ELR (cell line): ENCODE data around the gene HELQ.
"Not testable (repeated sequence)": the region's sequence is repeated elsewhere in the genome, so short reads cannot be mapped to it uniquely, and the experiment has no call there.

ENCODE experiments used
- DNase-seq: peaks from one replicate; pipeline ENCODE4 v3.0.0-alpha.2; 2015; ENCODE audit warnings: low read depth

HELQ gene

DNA sequence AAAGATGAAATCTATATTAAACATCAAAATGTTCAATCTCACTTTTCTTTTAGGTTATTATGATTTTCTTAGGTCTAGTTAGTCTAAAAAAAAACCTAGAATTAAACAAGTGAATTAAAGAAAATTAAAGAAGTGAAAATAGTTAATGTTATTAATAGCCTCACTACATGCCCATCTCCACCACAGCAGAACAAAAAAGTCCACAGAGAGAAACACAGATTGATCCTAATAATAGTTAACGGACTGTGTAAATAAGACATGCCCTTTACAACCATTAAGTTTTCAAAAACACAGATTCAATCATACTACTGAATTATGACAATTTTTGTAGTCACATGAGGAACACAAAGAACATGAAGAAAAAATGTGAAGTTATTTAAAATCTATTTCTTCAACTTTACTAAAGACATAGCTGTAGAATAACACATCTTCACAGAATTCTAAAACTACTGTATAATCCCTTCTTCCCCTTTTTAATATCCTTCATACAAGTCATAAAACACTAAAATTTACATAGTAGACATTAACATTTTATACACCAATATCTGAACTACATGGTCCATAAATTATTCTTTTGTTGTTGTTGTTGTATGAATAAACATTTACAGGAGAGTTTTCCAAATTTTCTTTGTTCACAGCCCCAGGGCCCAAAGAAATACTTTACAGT lies 15.3 kb downstream of the HELQ start:
- no peak for DNase-seq

DNA sequence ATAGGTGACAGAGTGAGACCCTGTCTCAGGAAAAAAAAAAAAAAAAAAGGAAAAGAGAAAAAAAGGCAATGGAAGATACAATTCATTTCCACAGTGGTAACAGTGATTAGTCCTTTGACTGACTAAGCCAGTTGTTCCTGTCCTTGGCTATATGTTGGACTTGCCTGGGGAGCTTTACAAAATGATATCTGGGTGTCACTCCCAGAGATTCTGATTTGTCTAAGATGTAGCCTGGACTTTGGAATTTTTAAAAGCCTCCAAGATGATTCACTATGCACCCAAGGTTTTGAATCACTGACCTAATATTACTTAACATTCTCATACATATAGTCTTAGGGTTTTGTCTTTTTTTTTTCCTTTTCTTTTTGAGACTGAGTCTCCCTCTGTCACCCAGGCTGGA lies 16.9 kb downstream of the HELQ start:
- peak; percentile 6 for DNase-seq

DNA sequence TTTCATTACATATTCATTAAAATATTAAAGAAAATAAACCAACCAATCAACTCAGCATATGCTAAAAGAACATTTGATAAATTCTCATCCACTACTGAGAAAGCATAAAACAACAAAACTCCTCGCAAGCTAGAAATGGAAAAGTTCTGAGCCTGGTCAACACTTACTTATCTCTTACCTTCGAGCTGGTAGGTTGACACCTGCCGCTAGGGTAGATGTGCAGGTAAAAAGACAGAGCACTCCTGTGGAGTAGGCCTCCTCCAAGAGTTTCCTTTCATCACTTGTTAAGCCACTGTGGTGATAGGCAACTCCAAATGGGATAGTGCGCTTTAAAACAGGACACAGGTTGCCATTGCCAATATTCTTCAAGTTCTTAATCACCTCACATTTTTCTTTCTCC lies 18.9 kb downstream of the HELQ start:
- no peak for DNase-seq

DNA sequence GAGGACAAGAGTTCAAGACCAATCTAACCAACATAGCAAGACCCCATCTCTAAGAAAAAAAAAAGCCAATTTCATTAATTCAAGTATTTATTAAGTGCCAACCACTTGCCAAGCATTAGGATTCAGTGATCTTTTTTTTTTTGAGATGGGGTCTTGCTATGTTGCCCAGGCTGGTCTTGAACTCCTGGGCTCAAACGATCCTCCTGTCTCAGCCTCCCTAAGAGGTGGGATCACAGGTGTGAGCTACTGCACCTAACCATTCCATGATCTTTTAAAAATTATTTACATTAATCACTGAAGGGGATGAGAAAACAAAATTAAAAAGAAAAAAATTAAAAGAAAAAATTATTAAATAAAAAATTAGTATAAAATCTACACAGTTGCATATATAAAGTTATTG lies 24.4 kb downstream of the HELQ start:
- no peak for DNase-seq

DNA sequence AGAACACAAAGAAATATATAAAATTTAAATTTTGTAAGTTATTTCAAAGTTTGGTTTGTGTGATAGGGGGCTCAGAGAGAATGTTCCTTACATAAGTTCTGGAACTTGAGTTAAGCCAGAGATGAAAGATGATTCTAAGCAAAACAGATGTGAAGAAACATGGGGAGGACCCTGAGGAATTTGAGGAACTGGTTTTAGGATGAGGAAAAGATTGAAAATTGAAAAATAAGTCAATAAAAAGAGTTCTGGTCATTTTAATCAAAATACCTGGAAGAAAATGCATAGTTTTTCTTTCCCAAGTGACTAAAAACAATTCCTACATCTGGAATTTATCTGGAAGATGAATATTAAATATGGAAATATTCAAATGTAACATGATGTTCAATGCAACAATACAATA lies 37.4 kb downstream of the HELQ start:
- DNase-seq, result no peak

DNA sequence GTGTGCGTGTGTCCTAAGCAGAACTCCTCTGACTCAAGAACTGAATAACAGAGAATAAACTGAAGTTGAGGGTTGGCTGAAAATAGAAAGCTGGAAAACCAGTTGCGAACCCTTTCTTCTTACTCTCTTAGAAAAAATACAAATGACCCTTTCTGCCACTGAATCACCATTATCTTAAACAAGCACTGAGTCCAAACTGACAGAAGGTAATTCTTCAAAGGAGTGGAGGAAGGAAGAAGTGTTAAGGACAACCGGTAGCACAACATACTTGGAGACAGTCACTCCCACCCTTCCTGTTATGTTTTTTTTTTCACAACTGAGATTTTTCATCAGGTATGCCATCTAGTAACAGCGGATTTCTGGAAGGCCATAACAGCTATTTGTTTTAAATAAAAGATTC lies 38.1 kb downstream of the HELQ start:
- DNase-seq, result no peak

DNA sequence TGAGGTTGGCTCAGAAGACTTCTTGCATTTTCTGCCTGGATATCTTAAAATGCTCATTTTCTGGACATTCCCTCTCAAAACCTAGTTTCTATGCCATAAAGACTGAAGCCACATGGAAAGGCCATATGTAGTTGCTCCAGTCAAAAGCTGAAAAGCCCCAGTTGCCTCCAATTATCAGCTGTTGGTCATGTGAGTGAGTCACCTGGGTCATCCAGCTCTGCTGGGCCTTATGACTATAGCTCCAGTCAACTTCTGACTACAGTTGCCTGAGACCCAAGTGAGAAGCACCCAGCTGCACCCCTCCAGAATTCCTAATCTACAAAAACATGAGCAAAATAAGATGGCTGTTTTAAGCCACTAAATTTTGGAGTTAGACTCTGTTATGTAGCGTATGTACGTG lies 41.9 kb downstream of the HELQ start:
- peak; percentile 39 for DNase-seq

DNA sequence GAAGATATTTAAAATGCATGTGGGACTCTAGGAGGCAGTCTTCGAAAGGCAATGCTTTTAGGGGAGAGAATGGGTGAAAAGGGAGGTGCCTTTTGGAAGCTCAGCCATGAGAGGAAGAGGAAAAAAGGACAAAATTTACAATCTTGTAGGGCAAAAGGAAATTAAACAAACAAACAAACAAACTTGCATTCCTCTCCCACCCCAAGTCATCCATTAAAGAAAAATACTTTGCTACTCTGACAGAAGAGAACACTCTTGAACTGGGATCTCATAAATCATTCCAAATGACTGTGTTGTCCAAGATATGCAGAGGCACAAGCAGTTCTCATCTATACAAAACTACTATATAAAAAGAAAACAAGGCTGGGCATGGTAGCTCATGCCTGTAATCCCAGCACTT lies 46.7 kb downstream of the HELQ start:
- no peak for DNase-seq

DNA sequence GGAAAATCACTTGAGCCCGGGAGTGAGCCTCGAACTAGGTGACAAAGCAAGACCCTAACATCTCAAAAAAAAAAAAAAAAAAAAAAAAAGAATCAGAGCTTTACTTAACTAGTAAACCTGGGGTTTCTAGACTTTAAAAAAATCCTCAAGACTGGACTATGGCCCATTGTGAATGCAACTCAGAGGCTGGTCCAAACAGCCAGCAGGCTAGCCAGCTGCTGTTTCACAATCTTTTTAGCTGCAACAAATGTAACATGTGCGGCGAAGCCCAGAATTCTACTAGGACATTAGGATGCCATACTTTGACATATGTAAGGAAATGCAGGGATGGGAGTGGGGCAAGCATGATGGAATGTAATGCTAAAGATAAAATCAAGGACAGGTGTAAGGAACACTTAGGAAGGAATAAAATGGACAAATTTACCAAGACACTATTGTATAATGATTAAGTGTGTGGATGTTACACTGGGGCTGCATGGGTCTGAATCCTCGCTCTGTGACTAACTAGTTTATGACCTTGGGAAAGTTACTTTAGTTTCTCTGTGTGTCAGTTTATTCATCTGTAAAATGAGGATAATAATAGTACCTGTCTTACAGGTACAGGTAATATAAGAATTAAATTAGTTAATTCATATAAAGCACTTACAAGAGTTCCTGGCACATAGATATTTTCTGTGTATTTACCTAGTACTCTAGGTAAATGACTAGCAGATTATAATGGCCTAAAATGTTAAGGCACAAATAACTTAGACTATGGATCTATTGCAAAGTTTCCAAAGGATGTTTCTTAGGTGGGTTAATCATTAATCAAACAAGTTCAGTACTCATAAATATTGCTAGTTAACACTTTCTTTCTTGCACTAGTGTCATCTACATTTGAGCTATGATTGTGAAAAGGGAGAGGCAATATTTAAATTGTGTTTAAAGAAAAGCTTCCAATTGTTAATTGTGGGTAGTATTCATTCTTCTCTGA lies 49.5 kb downstream of the HELQ start:
- DNase-seq, result no peak

DNA sequence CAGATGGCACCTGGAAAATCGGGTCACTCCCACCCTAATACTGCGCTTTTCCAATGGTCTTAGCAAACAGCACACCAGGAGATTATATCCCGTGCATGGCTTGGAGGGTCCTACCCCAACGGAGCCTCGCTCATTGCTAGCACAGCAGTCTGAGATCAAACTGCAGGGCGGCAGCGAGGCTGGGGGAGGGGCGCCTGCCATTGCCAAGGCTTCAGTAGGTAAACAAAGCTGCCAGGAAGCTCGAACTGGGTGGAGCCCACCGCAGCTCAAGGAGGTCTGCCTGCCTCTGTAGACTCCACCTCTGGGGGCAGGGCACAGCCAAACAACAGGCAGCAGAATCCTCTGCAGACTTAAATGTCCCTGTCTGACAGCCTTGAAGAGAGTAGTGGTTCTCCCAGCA lies 57.5 kb downstream of the HELQ start:
- not testable (repeated sequence) for DNase-seq

DNA sequence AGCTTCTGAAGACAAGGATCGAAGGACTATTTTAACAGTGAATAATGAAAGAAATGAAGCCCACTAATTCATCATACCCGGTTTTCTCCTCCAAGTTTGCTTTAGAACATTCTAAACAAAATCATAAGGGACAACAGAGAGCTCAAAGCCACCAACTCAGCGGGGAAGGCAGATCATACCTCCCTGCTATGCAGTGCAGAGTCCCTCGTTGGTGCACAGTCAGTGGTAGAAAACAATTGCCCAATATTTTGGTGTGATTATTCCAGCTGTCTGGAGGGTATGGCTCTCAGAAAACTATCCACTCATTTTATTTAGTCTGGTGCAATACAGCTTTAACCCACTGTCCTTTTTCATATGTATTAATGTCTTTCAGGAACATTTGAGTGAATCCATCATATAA lies 61.7 kb downstream of the HELQ start:
- DNase-seq, result no peak

DNA sequence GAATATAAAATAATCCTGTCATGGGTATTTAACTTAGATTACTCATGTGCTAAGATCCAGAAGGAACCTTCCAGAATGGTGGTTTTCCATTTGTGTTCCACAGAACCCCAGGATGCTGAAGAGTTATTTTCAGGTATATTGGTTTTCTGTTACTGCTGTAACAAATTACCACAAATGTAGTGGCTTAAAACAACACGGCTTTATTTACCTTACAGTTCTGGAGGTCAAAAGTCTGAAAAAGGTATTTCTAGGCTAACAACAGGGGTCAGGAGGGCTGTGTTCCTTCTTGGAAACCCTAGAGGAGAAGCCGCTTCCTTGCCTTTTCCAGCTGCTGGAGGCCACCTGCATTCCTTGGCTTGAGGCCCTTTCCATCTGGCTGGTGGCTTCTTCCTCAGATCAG lies 63.1 kb downstream of the HELQ start:
- no peak for DNase-seq

DNA sequence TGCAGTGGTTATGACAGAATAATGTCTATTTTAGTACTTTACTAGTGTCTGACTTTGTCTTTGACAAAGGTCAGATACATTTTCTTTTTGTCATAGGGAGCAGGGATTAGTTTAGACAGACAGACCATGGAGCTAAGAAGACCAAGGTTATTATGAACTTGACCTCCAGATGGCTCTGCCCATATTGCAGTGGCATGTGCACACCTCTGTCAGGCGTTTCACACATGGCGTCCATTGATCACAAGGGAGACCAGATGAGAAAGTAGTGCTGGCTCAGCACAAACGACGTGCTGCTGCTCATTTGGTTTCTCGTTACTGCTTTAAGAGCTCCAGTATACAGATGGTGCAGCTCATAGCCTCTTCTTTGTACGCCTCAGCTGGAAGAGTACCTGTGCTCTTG lies 64.7 kb downstream of the HELQ start:
- DNase-seq, result no peak

DNA sequence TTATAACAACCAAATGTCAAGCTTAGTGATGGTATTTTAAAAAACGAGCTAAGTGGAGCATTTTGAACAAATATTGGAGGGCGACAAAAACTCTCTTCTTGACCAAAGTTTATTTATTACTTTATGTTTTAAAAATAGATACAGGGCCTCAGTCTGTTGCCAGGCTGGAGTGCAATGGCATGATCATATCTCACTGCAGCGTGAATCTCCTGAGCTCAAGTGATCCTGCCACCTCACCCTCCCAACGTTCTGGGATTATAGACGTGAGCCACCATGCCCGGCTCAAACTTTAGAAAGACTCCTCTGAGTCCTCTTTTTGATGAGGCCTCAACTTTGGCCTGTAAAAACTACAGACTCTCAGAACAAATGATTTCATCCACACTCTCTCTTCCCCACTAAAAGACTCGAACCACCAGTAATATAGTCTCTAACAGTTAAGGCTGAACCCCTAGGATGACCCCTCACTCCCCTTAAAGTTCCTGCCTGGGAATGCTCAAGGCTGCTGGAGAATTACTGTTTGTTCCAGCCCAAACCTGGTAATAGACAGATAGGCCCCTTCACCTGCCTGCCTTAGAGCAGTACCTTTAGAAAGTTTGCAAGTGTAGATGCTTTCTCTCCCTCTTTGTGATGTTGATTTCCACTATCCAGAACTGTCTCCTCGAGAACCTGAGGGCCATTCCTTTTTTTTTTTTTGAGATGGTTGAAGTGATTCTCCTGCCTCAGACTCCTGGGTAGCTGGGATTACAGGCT lies 65.7 kb downstream of the HELQ start:
- no peak for DNase-seq

DNA sequence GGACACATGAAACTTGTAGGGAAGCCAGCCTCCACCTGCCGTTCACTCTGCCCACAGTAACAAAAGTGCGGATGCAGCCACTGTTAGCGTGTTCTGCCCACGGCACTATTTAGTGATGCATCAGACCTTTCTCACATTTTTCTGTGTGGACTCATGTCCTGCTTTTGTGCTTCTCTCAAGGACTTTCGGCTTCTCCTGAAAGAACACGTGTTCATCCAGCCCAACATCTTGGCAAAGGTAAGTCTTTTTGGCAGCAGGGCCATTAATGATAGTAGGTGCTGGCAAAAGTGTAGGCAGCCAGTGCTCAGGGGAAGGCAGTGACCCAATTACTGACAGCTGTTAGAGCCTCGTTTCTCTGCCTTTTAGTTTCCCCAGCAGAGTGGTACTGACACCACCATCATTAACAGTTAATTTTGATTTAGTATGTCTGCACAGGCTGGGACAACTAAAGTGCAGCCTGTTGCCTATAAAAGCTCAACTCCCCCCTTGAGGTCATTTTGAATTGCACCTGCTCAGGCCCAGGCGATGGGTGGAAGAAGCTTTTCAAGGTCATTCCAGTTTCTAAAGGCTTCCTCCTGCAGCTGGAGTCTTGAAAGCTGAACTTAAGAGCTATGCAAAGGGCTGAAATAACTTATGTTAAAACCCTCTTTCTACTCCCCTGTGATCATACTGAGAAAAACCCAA lies 66.4 kb downstream of the HELQ start:
- no peak for DNase-seq

DNA sequence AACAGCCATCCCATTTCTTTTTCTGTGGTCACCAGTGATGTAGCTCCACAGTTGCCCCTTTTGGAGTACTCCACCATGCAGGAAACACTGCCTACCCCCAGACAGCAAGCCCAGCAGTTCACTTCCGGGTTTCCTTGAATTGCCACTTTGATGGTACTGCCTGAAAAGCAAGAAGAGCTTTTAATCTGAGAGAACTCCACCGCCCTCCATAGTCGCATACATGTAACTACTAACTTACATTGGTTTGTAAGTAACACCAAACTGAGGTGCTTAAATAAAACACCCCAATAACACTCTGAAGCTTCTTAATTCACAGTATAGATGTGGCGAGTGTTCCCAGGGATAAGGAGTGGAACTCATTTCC lies 67.3 kb downstream of the HELQ start:
- DNase-seq, result peak; percentile 4

DNA sequence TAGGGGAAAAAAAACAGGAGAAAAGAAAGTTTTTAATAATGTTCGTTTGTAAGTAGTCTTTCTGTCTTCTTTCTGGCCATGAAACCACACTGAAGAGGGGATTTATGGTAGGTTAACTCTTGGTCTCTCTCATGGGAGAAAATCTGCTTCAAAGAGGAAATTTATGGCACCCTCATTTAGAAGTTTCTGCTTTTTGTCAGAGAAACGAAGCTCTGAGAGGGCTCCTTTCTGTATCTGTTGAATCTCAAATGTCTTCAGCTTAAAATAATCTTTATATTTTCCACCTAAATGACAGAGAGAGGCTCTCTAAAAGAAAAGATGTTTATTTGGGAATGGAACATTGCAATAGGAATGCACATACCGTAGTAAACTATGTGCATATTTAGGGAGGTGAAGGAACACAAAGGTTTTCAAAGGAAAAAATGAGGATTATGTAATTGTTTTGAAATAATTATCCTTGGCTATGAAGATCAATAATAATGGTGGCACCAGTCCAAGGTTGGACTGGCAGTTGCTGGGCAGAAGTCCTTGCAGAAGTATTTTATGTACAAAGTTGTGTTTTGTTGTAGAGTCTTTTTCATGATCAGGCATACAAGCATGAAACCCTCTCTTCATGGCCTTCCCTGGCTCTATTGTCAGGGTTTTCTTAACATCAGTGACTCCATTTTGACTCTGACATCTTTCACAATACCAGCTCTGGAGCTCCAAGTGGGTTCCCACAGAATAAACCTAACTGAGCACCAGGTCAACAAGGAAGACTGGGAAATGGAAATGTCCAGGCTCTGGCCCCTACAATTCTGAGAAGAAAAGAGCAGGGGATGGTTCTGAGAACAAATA lies 67.9 kb downstream of the HELQ start:
- no peak for DNase-seq

DNA sequence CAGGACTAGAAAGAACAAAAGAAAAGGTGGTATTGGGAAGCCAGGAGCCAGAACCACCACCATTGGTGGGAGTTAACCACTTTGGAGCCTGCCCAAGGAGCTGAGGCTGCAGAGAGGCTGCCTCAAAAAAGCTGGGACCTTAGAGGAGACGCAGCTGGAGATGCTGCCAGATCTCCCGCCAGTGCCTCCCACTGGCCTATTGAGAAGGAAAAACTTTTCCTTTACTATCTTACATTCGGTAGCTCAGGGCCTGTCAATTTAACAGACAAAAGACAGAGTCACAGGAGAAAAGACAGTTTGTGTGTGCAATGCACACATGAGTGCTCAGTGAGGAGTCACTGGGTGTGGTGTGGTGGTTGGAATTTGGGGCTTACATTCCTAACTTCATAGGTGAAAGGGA lies 68.6 kb downstream of the HELQ start:
- peak; percentile 13 for DNase-seq

DNA sequence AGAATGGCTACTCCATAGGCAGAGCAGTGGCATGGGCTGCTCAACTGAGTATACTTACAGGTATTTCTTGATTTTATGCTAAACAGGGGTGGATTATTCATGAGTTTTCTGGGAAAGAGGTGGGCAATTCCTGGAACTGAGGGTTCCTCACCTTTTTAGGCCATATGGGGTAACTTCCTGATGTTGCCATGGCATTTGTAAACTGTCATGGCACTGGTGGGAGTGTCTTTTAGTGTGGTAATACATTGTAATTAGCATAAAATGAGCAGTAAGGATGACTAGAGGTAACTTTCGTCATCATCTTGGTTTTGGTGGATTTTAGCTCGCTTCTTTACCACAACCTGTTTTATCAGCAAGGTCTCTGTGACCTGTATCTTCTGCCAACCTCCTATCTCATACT lies 72.8 kb downstream of the HELQ start:
- no peak for DNase-seq

DNA sequence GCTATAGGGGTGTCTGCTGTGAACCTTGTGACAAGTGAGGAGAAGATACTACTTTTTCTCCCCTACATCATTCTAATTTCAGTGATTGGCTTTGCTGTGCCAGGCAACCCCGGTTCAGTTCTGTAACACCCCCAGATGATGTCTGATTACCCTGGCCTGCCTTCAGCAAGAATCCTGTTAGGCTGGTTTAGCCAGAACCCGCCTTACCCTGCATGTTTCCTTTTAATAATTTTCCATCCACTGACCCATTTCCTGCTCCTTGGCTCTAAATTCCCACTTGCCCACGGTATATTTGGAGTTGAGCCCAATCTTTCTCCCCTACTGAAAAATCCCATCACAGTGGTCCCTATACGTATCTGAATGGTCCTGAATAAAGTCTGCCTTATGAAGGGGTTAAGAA lies 74.5 kb downstream of the HELQ start:
- DNase-seq, result no peak

DNA sequence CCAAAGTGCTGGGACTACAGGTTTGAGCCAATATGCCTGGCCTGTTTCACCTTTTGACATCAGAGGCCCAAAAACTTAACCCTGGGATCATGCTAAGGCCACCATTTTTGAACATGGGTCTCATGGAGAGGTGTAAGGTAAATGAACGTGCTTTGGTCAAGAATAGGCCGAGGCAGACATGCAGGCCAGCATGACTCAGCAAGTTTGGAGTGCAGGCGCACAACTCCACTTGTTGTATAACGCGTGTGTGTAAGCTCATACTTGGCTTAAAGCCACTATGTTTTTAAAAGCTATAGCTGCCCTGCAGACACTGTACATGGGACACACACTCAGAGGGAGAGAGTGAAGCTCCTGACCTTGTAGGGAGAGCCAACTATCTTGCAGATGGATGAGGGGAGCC lies 77.2 kb downstream of the HELQ start:
- DNase-seq, result peak; percentile 19
